T-helper 2 cell (primary cell): ENCODE measurements around the gene SPRING1.
"Not testable (repeated sequence)": the region's sequence is repeated elsewhere in the genome, so short reads cannot be mapped to it uniquely, and the experiment has no call there.

Experiments used
- DNase-seq, 5 experiments: peaks; one replicate each; pipeline versions ENCODE4 v3.0.0 to v3.0.0-alpha.2; 2012 to 2022
- total RNA-seq, 2 donors: gene quantifications; one replicate each; lab custom pipeline; 2026; lab: John Stamatoyannopoulos, UW

SPRING1 gene
- 25.3 to 27.6 reads per million in 2 donors for total RNA-seq

- peak; percentile 97 to 100 (median 99) for DNase-seq
Measured at GRCh38 chr12:116737774-116738657, at the start of gene SPRING1, which contains the start of gene RNFT2. SPRING1 (minus strand) TSS chr12:116738069; CDS start chr12:116737900, 169 bp downstream. RNFT2 (plus strand) TSS chr12:116738315; CDS start chr12:116740498, 2,183 bp downstream.

GRCh38 chr12:116784238-116784612, 46.4 kb upstream of the SPRING1 start:
- DNase-seq = peak in 1 of 5 experiments; percentile 9

GRCh38 chr12:116783525-116784237, 45.8 kb upstream of the SPRING1 start:
- DNase-seq = no peak

GRCh38 chr12:116780942-116781341, 43.1 kb upstream of the SPRING1 start:
- DNase-seq = no peak

GRCh38 chr12:116779597-116779996, 41.7 kb upstream of the SPRING1 start:
- DNase-seq = no peak

- no peak for DNase-seq
Measured at GRCh38 chr12:116777245-116777644, 39.4 kb upstream of the SPRING1 start.

- no peak for DNase-seq
Measured at GRCh38 chr12:116774020-116774419, 36.2 kb upstream of the SPRING1 start.

GRCh38 chr12:116773276-116773731, 35.4 kb upstream of the SPRING1 start:
- DNase-seq = no peak

- DNase-seq = no peak
Measured at GRCh38 chr12:116771651-116772050, 33.8 kb upstream of the SPRING1 start.

- no peak for DNase-seq
Measured at GRCh38 chr12:116766746-116767145, 28.9 kb upstream of the SPRING1 start.

- no peak for DNase-seq
Measured at GRCh38 chr12:116766285-116766684, 28.4 kb upstream of the SPRING1 start.

- no peak for DNase-seq
Measured at GRCh38 chr12:116765271-116765670, 27.4 kb upstream of the SPRING1 start.

- no peak for DNase-seq
Measured at GRCh38 chr12:116761499-116761898, 23.6 kb upstream of the SPRING1 start.

GRCh38 chr12:116760622-116761020, 22.8 kb upstream of the SPRING1 start:
- DNase-seq = no peak

- DNase-seq = peak in 1 of 5 experiments; percentile 37
Measured at GRCh38 chr12:116759783-116760621, 22.1 kb upstream of the SPRING1 start.

- DNase-seq = not testable (repeated sequence)
Measured at GRCh38 chr12:116754783-116755182, 16.9 kb upstream of the SPRING1 start.

GRCh38 chr12:116754097-116754496, 16.2 kb upstream of the SPRING1 start:
- DNase-seq = not testable (repeated sequence)

GRCh38 chr12:116750298-116750697, 12.4 kb upstream of the SPRING1 start:
- no peak for DNase-seq

- DNase-seq = no peak
Measured at GRCh38 chr12:116749884-116750283, 12.0 kb upstream of the SPRING1 start.

- no peak for DNase-seq
Measured at GRCh38 chr12:116745554-116745953, 7.7 kb upstream of the SPRING1 start.

GRCh38 chr12:116744766-116745165, 6.9 kb upstream of the SPRING1 start:
- no peak for DNase-seq

GRCh38 chr12:116742787-116743186, 4.9 kb upstream of the SPRING1 start:
- not testable (repeated sequence) for DNase-seq
